Fibroblast of peridontal ligament (primary cell): ENCODE measurements around the gene STAG3.
A peak's percentile ranks its signal among the peaks of the same experiment; 100 is the strongest.
"Not testable (repeated sequence)": the region's sequence is repeated elsewhere in the genome, so short reads cannot be mapped to it uniquely, and the experiment has no call there.

Source experiments
- DNase-seq: peaks from one replicate; pipeline ENCODE4 v3.0.0-alpha.2; 2010; ENCODE audit errors: extremely low read depth

Gene STAG3

GRCh38 chr7:100246121-100246864, 68.6 kb downstream of the STAG3 start:
- DNase-seq, result not testable (repeated sequence)

DNA sequence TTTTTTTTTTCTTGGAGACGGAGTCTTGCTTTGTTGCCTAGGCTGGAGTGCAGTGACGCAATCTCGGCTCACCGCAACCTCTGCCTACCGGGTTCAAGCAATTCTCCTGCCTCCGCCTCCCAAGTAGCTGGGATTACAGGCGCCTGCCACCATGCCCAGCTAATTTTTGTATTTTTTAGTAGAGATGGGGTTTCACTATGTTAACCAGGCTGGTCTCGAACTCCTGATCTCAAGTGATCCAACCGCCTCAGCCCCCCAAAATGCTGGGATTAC, 69.1 kb downstream of the STAG3 start:
- DNase-seq, result not testable (repeated sequence)

DNA sequence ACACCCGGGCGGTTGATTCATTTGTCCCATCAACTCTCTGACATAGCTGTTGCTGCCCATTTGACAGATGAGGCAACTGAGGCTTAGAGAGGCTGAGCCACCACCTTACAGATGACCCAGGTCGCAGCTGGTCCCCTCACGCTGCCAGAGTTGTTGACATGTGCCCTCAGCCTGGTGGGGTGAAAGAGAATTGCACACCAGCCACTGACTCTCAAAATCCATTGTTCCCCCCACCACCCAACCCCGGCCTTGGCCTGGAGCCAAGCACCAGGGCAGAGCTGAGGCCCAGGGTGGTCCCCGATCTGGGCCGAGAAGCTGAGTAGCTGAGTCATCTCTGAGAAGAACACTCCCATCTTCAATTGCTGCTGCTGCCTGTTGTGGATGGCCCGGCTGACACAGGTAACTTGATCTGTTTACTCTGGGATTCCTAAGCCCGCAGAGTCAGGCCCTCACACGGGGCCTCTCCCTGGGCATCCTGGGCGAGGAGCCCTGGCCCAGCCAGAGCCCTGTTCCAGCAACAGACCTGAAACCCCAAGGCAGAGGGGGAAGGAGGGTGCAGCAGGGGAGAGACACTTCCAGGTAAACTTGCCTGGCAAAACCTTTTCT, 69.5 kb downstream of the STAG3 start:
- DNase-seq, result peak; percentile 73

- no peak for DNase-seq
Observed at GRCh38 chr7:100248483-100248882, 70.8 kb downstream of the STAG3 start.

GRCh38 chr7:100257017-100257416, 79.3 kb downstream of the STAG3 start:
- no peak for DNase-seq

- DNase-seq, result not testable (repeated sequence)
Observed at GRCh38 chr7:100259984-100260383, 82.3 kb downstream of the STAG3 start.

- not testable (repeated sequence) for DNase-seq
Observed at GRCh38 chr7:100262896-100263295, 85.2 kb downstream of the STAG3 start.
